A172 (cell line): ENCODE data around the gene RPL4. TPM values are rescaled to one million over a fixed set of nuclear protein-coding genes. Genes with fewer than 3 reads are reported as not detected.

Experiments
- DNase-seq: peaks from one replicate; pipeline ENCODE4 v3.0.0-alpha.2; 2015; ENCODE audit warnings: low spot score
- total RNA-seq: library from RNA; depleted of rRNA; stranded (reverse); fragments of >200 nt; shearing (Covaris generic); gene quantifications from 2 replicates; pipeline ENCODE4 v1.2.3, GENCODE V29; 2014; rRNA removed

Gene RPL4
- total RNA-seq, 1 experiment from 2014 or later: 2,612 TPM

- DNase-seq: peak; percentile 17
Observed at GRCh38 chr15:66459818-66460615, 44.6 kb downstream of the RPL4 start.

GRCh38 chr15:66456211-66456610 is 48.4 kb downstream of the RPL4 start:
- no peak for DNase-seq

DNA sequence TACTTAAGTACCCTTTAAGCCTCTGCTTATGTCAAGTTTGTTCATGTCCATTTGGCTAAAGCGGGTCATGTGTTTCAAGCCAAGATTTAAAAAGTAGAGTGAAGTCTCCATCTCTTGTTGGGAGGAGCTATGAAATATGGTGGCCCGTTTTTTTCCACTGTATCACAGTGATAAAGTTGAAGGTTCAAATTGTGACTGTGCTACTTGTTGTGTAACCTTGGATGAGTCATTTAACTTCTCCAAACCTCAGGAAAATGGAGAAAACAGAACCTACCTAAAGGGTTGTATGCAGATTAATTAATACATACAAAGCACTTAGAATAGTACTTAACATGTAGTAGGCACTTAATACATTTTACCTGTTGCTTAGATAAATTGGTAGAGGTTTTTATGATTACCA is 50.5 kb downstream of the RPL4 start:
- no peak for DNase-seq

GRCh38 chr15:66452971-66453580 is 51.6 kb downstream of the RPL4 start:
- no peak for DNase-seq

DNA sequence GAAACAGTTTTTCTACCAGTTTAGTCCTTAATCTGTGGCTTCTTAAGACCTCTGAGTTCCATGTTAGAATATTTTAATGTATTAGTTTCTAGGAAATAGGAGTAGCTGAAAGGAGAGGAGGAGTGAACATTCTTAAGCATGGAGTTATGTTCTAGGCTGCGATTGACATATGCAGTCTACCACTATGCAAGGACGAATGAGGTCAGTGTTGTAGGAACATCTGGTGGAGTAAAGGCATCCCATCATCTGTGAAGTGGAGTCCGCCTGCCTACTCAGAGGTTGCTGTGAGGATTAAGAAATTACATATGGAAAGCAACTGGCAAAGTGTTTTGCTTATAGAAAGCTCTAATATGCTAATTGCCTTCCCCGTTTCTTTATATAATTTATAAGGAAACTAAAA is 52.2 kb downstream of the RPL4 start:
- no peak for DNase-seq

Other genes starting within 250 kb of the RPL4 start
- 26.2 and 38.9 TPM in 2 replicates for gene DIS3L, start 211.3 kb downstream of the RPL4 start, total RNA-seq
- gene TIPIN, start 148.2 kb downstream of the RPL4 start, total RNA-seq: 18.6 and 34.0 TPM in 2 replicates
- 33.6 and 48.2 TPM in 2 replicates for gene MAP2K1, start 117.9 kb downstream of the RPL4 start, total RNA-seq
- 30.1 and 33.5 TPM in 2 replicates for gene SNAPC5, start 7.1 kb downstream of the RPL4 start, total RNA-seq
- gene ZWILCH, start 471 bp upstream of the RPL4 start, total RNA-seq: 44.4 and 51.4 TPM in 2 replicates
- gene LCTL, start 61.1 kb upstream of the RPL4 start, total RNA-seq: 1.8 and 2.1 TPM in 2 replicates
- 20.8 and 37.9 TPM in 2 replicates for gene SMAD6, start 197.4 kb upstream of the RPL4 start, total RNA-seq